Cardiac ventricle fibroblast (primary cell): ENCODE measurements around the gene COPZ1. TPM values are rescaled to one million over a fixed set of nuclear protein-coding genes. Genes with fewer than 3 reads are reported as not detected.

Experiments
- total RNA-seq: library from RNA; depleted of rRNA; stranded (reverse); fragments of >200 nt; gene quantifications from 2 replicates; pipeline ENCODE4 v1.2.3, GENCODE V29; 2015

Gene COPZ1
- total RNA-seq = 109 and 114 TPM in 2 replicates

GRCh38 chr12:54324617-54325441, at the start of gene COPZ1:
TSS of gene COPZ1 (plus strand) at chr12:54325131. CDS start at chr12:54325164, 33 bp downstream.

GRCh38 chr12:54279632-54280467, 45.1 kb upstream of the COPZ1 start, which contains the start of gene CBX5:
TSS of gene CBX5 (minus strand) at chr12:54280122. CDS start at chr12:54257650, 22,472 bp downstream.

DNA sequence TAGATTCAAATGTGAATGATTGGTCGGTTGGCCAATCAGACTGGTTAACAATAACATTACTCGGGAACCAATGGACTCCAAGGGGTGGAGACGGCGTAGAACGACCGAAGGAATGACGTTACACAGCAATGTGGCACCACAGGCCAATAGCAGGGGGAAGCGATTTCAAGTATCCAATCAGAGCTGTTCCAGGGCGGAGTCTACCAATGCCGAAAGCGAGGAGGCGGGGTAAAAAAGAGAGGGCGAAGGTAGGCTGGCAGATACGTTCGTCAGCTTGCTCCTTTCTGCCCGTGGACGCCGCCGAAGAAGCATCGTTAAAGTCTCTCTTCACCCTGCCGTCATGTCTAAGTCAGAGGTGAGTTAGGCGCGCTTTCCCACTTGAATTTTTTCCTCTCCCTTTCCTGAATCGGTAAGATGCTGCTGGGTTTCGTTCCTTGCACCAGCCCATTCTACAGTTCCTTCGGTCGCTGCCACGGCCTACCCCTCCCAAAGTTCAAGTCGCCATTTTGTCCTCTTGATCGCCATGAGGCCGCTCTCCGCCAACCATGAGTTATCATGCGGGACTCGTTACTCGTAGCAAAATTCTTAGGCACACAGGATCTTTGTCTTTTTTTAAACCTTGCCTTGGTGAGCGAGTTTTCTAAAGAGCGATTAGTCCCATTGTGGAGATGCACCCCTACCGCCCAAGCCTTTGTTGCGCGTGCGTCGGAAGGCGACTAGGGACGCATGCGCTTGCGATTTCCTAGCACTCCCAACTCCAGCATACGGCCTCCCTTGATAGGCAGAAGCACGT, 44.3 kb upstream of the COPZ1 start, which contains the start of gene HNRNPA1:
HNRNPA1 (plus strand) TSS at position 259 of the 793 bp plus-strand sequence; CDS start at position 341, 82 bp downstream.

DNA sequence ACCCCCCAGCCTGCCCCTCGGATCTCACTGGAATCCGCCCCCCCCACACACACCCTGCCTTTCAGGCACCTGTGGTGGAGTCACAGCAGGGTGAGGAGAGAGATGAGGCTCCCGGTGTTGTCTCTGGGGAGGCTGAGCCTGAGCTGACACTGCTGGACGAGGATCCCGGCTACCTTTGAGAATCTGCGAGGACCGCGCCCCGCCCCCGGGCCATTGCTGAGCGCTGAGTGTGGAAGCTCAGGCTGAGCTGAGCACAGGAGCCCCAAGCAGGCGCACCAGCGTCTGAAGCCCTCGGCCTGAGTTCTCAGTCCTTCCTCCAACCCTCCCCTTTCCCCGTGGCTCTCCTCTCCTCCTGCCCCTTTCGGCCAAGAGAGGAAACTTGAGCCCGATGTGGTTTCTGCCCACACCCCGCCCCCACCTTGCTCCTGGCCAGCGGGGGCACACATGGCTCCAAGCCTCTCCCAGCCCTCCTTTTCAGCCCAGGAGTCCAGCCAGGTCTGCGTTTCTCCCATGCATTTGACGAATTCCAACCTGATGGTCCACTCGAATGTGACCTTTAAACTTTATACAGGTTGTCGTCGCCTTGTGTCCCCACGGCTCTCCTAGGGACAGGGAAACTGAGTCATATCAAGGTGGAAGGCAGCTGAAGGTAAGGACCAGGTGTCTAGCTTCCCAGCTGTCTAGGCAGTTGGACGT, 24.1 kb upstream of the COPZ1 start, which contains the start of gene NFE2:
NFE2 (minus strand) TSS at position 284 of the 696 bp plus-strand sequence. CDS start 5,767 bp downstream, outside the sequence.

GRCh38 chr12:54364413-54364812, 39.5 kb downstream of the COPZ1 start, which contains the start of gene GPR84:
TSS of gene GPR84 (minus strand) at chr12:54364486. CDS start at chr12:54363851, 635 bp downstream.

GRCh38 chr12:54384591-54385041, 59.7 kb downstream of the COPZ1 start, which contains the start of gene ZNF385A:
TSS of gene ZNF385A (minus strand) at chr12:54384733. CDS start at chr12:54384514, 219 bp downstream.

Other genes with a start within 250 kb of the COPZ1 start
- gene SMUG1, start 136.1 kb upstream of the COPZ1 start, total RNA-seq = 20.4 and 26.6 TPM in 2 replicates
- gene CBX5, start 45.0 kb upstream of the COPZ1 start, total RNA-seq = 31.0 and 35.6 TPM in 2 replicates
- gene HNRNPA1, start 44.4 kb upstream of the COPZ1 start, total RNA-seq = 504 and 512 TPM in 2 replicates
- not detected in 2 replicates for gene NFE2, start 24.1 kb upstream of the COPZ1 start, total RNA-seq
- not detected in 2 replicates for gene GPR84, start 39.4 kb downstream of the COPZ1 start, total RNA-seq
- 6.2 and 6.9 TPM in 2 replicates for gene ZNF385A, start 59.6 kb downstream of the COPZ1 start, total RNA-seq
- gene ITGA5, start 94.1 kb downstream of the COPZ1 start, total RNA-seq = 117 and 137 TPM in 2 replicates
- gene GTSF1, start 148.5 kb downstream of the COPZ1 start, total RNA-seq = not detected in 2 replicates
- gene NCKAP1L, start 172.6 kb downstream of the COPZ1 start, total RNA-seq = 0.05 TPM in 1 of 2 replicates, not detected in the other
- gene PDE1B, start 224.5 kb downstream of the COPZ1 start, total RNA-seq = 0.44 and 1.0 TPM in 2 replicates